Peyer's patch (tissue), 4 donors: ENCODE data around the gene EXOC1.

ENCODE experiments used
- POLR2A ChIP-seq, 2 donors: fragments of 450-650 bp; IDR thresholded peaks; one replicate each; pipeline ENCODE4 v1.5.1; 2017; ENCODE audit warnings: antibody characterized with exemption in 2 of 2, mild to moderate bottlenecking in 2 of 2, moderate library complexity in 2 of 2
- TF ChIP-seq, protein P1 (sequence below), 6 experiments: fragments of 450-650 bp in 4 of 6; fragments of 200-600 bp in 2 of 6; sonication (generic) in 1 of 6; IDR thresholded peaks; one replicate each; pipeline ENCODE4 v1.5.1; 2017 to 2019; ENCODE audit warnings: antibody characterized with exemption in 6 of 6, mild to moderate bottlenecking in 3 of 6, moderate library complexity in 1 of 6

DNA sequence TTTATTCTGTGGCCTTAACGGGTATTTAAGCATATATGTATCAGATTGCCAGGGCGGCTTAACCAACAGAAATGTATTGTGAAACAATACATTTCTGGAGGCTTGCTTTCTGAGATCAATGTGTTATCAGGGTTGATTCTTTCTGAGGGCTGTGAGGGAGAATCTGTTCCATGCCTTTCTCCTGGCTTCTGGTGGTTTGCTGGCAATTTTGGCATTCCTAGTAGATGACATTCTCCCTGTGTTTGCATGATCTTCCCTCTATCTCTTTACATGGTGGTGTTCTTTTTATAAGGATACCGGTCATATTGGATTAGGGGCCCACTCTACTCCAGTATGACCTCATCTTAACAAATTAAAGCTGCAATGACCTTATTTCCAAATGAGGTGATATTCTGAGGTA lies 78.4 kb downstream of the EXOC1 start:
- TF ChIP-seq, protein P1, sequence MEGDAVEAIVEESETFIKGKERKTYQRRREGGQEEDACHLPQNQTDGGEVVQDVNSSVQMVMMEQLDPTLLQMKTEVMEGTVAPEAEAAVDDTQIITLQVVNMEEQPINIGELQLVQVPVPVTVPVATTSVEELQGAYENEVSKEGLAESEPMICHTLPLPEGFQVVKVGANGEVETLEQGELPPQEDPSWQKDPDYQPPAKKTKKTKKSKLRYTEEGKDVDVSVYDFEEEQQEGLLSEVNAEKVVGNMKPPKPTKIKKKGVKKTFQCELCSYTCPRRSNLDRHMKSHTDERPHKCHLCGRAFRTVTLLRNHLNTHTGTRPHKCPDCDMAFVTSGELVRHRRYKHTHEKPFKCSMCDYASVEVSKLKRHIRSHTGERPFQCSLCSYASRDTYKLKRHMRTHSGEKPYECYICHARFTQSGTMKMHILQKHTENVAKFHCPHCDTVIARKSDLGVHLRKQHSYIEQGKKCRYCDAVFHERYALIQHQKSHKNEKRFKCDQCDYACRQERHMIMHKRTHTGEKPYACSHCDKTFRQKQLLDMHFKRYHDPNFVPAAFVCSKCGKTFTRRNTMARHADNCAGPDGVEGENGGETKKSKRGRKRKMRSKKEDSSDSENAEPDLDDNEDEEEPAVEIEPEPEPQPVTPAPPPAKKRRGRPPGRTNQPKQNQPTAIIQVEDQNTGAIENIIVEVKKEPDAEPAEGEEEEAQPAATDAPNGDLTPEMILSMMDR (IDR thresholded peaks at IDR 0.05) = no peak
- TF ChIP-seq POLR2A (IDR thresholded peaks at IDR 0.05) = no peak
